Loucy (cell line): Measurements from ENCODE around the gene GORASP1.

Experiments used
- EZH2phosphoT487 ChIP-seq: fragments of 200-600 bp; IDR thresholded peaks from 2 replicates; pipeline ENCODE4 v1.6.1; 2018; ENCODE audit warnings: antibody characterized with exemption, mild to moderate bottlenecking, moderate library complexity, borderline replicate concordance
- TF ChIP-seq, protein P1 (sequence below): fragments of 200-600 bp; sonication (generic); conservative IDR thresholded peaks from 2 replicates; pipeline ENCODE4 v1.5.1; 2014; ENCODE audit warnings: mild to moderate bottlenecking, antibody characterized with exemption, low read length

DNA sequence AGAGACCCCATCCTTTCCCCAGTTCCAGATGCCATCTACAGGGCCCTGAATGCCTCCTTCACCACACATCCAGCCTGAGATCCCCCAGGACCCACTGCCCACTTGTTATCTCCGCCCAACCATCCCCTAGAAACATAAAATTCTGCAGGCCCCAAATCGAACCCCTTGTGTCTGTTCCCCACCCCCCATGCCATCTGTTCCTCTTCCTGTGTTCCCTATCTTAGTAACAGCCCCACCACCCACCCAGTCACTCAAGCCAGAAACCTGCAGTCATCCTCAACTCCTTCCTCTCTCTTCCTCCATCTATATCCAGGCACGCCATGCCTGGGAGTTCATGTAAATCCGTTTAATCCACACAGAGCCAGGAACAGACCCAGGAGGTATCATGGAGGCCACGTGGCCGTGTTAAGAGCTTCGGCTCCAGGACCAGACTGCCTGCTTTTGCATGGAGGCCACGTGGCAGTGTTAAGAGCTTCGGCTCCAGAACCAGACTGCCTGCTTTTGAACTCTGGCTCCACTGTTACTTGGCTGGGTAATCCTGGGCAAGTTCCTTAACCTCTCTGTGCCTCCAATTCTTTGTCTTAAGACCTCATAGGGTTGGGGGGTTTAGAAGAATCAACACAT, 41.1 kb upstream of the GORASP1 start:
- TF ChIP-seq, protein P1, sequence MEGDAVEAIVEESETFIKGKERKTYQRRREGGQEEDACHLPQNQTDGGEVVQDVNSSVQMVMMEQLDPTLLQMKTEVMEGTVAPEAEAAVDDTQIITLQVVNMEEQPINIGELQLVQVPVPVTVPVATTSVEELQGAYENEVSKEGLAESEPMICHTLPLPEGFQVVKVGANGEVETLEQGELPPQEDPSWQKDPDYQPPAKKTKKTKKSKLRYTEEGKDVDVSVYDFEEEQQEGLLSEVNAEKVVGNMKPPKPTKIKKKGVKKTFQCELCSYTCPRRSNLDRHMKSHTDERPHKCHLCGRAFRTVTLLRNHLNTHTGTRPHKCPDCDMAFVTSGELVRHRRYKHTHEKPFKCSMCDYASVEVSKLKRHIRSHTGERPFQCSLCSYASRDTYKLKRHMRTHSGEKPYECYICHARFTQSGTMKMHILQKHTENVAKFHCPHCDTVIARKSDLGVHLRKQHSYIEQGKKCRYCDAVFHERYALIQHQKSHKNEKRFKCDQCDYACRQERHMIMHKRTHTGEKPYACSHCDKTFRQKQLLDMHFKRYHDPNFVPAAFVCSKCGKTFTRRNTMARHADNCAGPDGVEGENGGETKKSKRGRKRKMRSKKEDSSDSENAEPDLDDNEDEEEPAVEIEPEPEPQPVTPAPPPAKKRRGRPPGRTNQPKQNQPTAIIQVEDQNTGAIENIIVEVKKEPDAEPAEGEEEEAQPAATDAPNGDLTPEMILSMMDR, result 0 out of 2 replicates have a peak, but pooled peaks have one; percentile 13
- TF ChIP-seq EZH2phosphoT487, result no peak
